UCSD-AML1 (cell line): ENCODE measurements around the gene ARID4A.
"Not testable (repeated sequence)": the region's sequence is repeated elsewhere in the genome, so short reads cannot be mapped to it uniquely, and the experiment has no call there.

ENCODE experiments used
- DNase-seq: peaks from one replicate; lab custom pipeline; 2025; ENCODE audit not compliant: unreplicated experiment; lab: John Stamatoyannopoulos, UW

The ARID4A gene

DNA sequence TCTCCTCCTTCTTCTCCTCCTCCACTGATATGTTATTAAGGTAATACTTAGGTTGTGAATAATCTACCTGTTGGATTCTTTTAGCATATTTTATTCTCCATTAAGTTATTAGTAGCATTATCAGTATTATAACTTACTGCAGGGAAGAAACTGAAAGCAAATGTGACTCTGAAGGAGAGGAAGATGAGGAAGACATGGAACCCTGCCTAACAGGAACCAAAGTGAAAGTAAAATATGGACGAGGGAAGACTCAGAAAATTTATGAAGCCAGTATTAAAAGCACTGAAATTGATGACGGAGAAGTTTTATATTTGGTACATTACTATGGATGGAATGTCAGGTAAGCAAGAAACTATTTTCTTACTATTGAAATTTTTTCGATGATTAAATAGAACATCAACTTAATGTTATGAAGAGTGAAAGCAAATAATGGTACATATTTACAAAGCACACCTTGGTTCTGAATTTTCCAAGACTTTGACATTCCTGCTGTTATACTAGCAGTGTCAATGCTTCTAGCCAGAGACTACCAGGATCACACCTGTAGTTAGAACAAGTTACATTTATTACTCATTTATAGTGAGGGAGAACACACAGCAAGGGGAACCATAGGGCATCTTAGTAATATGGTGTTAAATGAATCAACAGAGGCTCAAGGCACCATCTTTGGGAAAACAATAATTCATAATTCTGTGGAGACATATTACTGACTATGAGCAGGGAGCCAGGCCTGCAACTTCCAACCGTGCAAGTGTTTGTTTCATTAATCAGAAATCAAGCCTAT lies 55.4 kb downstream of the ARID4A start:
- DNase-seq, result no peak

DNA sequence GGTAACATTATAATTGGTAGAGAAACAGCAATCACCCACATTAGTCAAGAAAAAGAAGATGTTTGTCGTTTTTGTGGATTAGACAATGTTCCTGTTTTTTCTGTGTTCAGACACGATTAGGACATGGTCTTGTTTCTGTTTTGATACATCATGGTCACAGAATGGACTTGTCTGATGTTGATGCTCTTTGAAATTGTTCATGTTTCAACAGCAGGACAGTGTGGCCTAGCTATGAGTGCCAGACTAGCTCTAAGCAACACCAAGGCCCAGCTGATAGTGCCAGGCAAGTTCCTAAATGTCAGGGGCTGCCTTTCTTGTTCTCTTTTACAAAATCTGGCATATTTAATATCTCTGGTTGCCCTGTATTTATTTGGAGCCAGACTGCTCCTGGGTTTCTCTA lies 56.5 kb downstream of the ARID4A start:
- no peak for DNase-seq

DNA sequence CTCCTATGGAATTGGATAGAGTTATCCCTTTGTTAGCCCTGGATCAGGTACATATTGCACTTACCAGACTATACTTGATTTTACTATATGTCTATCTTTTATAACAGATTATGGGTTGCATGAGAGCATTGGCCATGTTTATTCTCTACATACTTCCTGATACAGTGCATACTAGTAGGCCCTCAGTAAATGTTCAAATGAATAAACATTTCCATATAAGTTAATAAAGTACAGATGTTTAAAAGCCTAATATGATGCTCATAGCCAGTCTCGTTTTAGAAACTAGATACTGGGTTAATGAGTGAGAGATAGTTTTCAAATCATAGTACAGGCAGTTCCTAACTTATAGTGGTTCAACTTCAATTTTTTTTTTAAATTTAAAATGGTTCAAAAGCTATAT lies 57.9 kb downstream of the ARID4A start:
- no peak for DNase-seq

DNA sequence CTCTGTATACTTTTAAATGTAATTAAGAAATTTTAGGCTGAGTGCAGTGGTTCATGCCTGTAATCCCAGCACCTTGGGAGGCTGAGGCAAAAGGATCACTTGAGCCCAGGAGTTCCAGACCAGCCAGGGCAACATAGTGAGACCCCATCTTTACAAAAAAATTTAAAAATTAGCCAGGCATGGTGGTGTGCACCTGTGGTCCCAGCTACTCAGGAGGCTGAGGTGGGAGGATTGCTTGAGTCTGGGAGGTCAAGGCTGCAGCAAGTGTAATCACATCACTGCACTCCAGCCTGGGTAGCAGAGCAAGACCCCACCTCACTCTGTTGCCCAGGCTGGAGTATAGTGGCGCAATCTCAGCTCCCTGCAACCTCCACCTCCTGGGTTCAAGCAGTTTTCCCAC lies 63.9 kb downstream of the ARID4A start:
- DNase-seq, result not testable (repeated sequence)

DNA sequence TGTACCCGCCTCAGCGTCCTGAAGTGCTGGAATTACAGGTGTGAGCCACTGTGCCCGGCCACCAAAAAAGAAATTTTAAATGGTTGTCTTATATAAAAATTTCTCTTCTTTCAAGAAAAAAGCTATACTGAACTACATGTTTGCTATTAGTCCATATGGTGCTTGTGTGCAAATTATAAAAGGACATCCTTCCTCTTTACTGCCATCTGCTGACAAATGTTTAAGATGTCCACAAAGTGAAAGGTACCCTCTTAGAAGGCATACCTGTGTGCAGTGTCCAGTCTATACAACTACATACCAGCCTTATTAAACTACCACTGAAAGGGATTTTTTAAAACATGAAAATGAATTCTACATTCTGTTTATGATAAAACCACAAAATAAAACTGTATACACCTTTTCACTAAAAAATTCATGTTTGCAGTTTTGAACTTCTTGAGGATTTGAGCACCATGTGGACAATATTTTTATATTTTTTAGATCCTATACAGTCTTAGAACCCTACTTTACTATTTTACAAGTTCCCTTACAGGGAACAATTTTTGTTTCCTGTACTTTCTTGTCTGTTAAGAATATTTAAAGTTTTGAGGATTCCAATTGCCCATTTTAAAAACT lies 64.5 kb downstream of the ARID4A start:
- DNase-seq, result no peak

DNA sequence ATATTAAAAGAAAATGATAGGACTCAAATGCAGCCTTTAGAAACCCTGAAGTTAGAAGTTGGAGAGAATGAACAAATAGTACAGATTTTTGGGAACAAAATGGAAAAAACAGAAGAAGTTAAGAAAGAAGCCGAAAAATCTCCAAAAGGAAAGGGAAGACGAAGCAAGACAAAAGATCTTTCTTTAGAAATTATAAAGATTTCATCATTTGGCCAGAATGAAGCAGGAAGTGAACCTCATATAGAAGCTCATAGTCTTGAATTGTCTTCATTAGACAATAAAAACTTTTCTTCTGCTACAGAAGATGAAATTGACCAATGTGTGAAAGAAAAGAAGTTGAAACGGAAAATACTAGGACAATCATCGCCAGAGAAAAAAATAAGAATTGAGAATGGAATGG lies 66.0 kb downstream of the ARID4A start:
- no peak for DNase-seq

DNA sequence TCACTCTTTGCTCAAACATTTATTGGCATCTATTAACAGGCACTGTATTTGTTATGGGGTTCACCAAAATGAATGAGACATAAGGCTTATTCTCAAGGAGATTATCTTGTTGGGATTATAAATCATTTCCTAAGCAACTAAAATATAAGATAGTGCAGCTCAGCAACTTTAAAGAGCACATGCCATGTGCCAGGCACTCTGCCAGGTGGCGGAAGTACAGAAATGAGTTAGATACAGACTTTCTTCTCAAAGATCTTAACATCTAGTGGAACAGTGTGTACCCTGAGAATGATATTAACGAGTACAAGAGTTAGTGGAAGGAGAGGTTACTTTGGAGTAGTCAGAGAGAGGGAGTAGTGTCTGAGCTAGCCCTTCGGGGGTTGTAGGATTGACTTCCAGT lies 68.9 kb downstream of the ARID4A start:
- no peak for DNase-seq

DNA sequence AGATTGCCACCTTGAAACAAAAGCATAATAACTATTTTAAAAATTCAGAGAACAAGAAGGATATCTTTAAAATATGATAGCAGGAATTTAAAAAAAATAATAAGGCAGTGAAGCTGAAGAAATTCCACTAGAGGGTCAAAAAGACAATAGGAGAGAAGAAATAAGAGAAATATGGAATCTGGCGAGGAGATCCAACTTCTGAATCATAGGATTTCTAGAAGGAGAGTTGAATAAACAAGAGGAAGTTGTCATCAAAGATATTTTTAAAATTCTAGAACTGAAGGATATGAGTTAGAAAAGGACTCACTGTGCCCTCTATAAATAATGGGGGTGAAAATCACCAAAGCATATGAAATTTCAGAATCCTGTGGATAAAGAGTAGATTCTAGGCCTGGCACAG lies 70.6 kb downstream of the ARID4A start:
- no peak for DNase-seq

DNA sequence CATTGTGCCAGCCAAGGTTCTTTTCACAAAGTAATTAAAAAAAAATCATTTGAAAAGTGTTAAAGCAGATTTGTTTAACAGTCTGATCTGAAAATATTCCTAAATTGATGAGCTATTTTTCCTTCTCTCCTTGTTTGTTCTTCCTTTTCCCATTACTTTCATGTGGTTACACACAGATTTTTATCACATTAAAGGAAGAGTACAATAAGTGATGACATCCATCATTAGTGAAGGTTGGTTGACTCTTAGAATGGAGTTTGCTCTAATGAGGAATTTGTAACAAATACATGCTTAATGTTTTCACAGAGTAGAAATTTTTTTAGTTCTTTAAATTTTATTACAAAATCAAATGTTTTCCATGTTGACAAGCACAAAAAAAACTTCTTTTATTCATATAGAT lies 78.4 kb downstream of the ARID4A start:
- no peak for DNase-seq

DNA sequence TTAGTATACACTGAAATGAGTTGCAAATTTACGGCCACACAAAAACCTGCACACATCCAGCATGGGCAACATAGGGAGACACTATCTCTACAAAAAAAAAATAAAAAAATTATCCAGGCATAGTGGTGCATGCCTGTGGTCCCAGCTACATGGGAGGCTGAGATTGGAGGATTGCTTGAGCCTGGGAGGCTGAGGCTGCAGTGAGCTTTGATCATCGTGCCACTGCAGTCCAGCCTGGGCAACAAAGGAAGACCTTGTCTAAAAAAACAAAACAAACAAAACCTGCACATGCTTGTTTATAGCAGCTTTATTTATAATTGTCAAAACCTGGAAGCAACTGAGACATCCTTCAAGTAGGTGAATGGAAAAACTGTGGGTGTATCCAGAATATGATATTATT lies 92.5 kb downstream of the ARID4A start:
- no peak for DNase-seq

DNA sequence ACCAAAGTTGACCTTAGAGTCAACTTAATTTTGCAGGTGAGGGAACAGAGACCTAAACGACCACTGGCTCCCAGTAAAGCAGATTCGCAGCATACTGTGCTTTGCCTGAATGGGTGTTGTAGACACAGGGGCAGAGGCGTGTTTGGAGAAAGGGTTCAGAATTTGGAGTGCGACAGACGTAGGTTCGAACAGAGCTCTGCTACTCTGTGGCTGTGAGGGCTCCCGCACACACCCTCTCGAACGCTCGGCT lies 97.1 kb downstream of the ARID4A start:
- no peak for DNase-seq

DNA sequence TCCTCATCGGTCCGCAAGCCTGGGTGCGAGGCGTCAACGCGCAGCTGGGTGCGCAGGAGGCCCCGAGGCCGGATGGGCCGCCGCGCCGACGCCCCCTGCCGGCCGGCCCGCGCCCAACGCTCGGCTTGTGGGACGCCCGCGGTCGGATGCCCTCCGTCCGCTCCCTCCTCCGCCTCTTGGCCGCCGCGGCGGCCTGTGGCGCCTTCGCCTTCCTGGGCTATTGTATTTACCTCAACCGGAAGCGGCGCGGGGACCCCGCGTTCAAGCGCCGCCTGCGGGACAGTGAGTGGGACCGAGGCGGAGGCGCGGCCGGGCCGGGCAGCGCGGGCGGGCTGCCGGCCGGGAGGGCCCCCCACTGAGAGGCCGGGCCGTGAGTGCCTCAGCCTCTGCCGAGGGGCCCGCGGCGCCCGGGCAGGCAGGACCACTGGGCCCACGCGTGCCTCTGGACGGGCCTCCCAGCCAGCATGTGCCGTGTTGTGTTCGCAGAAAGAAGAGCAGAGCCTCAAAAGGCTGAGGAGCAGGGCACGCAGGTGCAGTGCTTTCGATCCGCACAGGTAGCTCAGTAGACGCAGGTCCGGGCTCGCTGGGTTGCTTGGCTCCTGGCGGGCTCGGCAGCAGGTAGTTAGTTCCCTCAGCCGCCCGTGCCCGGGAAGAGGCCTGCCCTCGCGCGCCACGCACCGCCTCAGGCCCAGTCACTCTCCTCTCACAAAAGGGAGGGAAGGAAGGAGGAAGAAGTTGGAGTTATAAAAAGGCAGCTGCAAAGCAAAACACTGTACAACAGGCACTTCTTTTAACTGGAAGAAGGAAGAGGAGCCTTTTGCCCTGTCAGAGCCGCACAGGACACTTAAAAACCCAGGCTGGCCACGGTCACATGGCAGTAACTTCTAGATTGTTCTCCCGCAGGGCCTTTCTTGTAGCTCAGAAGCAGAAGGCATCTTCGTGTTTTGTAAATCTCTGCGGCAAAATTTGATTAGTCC lies 97.7 kb downstream of the ARID4A start, which contains the start of gene TOMM20L:
Gene TOMM20L, plus strand, starts transcription at position 119 of the 977 bp plus-strand sequence. Its CDS starts 28 bp downstream, at position 147.
- peak; percentile 68 for DNase-seq

DNA sequence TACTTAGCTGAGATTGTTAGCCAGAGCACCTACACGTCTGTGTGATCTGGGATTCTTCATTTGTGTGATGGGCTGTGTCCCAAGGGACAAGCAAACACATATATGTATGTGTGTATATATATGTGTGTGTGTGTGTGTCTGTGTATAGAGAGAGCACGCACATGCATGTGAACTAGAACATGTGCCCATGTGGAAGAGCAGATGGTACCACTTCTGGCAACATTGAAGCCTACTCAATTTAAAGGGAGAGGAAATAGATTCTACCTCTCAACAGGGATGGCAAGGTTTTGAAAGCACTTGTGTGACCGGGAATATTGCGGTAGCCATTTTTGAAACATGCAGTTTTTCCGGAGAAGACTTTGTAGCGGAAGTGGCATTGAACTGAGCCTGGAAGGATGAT lies 98.8 kb downstream of the ARID4A start:
- no peak for DNase-seq

DNA sequence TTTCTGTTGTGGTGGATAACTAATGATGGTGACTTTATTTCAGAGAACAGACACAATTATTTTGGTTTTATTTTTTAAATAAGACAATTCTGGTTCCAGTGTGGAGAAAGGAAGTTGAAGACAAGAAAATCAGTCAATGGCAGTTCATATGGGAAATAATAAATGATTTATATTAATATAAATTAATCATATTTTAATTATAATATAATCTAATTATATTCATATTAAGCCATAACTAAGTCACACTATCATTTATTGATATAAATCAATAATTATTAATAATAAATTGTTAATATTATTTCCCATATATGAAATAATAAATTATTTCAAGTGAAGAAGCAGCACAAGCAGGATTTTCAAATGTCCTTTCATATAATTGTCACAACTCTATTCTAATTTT lies 100.1 kb downstream of the ARID4A start:
- DNase-seq, result no peak

DNA sequence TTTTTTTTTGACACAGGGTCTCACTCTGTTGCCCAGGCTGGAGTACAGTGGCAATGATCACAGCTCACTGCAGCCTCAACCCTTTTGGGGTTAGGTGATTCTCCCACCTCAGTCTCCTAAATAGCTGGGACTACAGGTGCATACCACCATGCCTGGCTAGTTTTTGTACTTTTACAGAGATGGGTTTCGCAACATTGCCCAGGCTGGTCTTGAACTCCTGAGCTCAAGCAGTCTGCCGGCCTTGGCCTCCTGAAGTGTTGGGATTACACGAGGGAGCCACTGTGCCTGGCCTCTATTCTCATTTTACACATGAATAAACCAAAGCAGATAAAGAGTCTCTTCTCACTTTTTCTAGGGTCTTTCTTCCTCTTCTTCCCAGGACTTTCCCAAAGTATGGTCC lies 100.5 kb downstream of the ARID4A start:
- no peak for DNase-seq

DNA sequence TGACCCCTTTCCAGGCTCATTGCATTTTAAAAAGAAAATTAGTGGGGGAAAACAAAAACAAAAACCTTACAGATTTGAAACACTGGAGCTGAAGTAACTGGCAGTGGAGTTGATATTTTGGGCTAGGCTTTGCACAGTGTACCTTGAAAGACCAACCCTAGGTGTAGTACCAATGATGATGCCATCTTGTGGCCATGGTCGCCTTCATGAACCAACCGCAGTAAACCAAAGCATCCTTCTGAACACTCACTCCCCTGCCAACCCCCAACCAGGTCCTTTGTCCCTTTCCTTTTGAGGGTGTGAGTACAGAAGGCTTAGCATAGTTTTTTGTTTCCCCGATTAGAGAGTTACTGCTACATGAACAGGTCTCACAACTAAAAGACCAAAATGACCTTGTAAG lies 103.2 kb downstream of the ARID4A start:
- no peak for DNase-seq

DNA sequence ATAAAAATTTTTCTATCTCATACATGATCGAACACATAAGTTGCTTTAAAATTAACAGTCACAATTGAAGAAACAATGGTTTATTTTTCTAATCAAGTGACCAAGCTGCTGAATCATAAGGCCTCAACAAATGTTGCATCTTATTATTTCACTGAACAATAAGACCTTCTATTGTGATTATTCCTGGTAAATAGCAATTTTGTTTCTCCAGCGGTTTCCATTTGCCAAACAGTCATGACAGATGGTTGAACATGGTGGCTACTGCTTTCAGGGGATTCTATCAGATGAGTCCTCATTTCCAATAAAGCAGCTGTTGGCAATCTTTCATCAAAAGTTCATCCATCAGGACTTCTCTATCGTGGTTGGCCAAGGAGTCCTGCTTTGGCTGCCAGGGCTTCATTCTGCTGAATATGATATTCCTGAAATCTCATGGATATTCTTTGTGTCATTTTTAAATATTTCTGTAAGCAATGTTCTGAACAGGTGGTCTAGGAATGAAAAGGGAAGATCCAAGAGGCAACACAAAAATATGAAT lies 110.4 kb downstream of the ARID4A start:
- DNase-seq, result no peak

DNA sequence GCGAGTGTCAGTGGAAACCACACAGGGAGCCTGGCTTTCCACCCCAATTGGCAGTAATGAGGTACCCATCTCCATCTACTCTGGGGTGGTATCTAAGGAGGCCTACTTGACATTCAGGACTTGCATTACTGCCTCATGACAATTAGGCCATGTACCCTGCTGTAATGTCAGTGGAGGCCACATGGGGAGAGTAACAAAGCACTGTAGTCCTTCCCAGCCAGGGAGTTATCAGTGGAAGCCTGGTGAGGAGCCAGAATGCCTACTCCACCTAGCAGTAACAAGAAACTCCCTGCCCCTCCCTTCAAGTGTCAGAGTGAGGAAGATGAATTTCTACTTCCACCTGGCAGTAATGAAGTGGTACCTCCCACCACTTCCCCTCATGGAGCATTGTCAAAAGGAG lies 116.5 kb downstream of the ARID4A start:
- DNase-seq, result no peak

DNA sequence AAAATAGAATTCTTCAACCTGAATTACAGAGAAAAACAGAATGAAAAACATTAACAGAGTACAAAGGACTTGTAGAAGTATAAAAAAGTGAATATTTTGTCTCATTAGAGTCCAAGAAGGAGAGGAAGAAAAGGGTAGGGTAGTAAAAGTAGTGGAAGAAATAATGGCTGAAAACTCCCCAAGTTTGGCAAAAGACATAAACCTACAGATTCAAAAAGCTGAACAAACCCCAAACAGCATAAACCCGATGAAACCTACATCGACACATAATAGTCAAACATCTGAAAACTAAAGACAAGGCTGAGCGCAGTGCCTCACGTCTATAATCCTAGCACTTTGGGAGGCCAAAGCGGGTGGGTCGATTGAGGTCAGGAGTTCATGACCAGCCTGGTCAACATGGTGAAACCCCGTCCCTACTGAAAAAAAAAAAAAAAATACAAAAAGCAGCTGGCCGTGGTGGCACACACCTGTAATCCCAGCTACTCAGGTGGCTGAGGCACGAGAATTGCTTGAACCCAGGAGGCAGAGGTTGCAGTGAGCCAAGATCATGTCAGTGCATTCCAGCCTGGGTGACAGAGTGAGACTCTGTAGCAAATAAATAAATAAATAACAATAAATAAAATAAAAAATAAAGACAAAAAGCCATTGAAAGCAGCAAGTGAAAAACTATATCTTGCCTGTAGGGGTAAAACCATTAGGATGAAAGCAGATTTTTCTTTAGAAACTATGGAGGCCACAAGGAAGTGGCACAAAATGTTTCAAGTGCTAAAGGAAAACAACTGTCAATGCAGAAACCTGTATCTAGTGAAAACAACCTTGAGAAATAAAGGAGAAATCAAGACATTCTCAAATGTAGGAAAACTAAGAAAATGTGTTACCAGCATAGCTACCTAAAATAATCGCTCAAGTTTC lies 117.5 kb downstream of the ARID4A start:
- DNase-seq, result no peak

DNA sequence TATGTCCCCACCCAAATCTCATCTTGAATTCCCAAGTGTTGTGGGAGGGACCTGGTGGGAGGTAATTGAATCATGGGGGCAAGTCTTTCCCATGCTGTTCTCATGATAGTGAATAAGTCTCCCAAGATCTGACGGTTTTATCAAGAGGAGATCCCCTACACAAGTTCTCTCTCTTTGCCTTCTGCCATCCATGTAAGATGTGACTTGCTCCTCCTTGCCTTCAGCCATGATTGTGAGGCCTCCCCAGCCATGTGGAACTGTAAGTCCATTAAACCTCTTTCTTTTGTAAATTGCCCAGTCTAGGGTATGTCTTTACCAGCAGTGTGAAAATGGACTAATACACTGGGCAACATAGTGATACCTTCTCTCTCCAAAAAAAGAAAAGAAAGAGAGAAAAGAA lies 118.6 kb downstream of the ARID4A start:
- not testable (repeated sequence) for DNase-seq
